ENCODE results near the gene COX10. TPM values are rescaled to one million over a fixed set of nuclear protein-coding genes. Genes with fewer than 3 reads are reported as not detected.
"Not testable (repeated sequence)": the region's sequence is repeated elsewhere in the genome, so short reads cannot be mapped to it uniquely, and the experiment has no call there.

Gene COX10
- 11.3 and 12.1 TPM in 2 replicates for polyA plus RNA-seq (2013)

DNA sequence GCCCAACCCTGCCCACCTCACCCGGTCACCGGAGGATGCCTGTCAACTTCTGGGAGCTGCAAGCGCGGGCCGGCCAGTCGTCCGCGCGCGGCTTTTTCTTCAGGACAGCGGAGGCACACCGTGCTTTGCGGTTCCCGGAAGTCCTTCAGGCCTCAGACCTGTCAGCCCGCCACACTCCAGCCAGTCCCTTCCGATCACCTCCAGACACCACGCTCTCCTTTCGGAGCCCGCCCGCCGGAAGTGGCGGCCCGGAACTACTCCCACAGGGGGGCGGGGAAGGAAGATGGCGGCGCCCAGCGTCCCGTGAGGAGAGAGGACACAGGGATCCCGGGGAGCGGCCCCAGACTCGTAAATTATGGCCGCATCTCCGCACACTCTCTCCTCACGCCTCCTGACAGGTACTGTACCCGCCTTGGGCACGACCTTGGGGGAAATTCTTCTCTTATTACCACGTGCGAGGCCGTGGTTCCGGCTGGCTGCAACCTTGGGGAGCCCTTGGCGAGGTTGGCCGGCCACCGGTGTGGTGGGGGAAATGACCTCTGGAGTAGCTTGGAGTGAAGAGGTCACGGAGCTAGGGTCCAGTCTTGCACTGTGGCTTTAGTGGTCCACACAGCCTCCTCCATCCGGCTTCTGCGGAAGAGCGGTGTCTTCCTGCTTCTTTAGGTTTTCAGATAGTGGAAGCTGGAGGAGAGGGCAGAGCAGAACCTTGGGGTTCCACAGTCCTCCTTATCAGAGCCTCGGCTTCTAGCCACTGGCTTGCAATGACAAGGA is at the start of gene COX10:
TSS of gene COX10 (plus strand) at position 254 of the 771 bp plus-strand sequence. CDS start at position 356, 102 bp downstream.
- Histone ChIP-seq H3K9ac (ENCODE audit: low read length) (peak within 1 kb of the TSS; percentile 95), H3K27me3 (ENCODE audit: insufficient read depth, low read length) (no peaks in the 10 kb centered on the region), H3K4ac (ENCODE audit: low read depth, low read length) (peak within 1 kb of the TSS; percentile 86), H3K4me1 (ENCODE audit: control insufficient read depth in 1 of 2, insufficient read depth in 2 of 2, low read length in 2 of 2) (peaks cover 2 to 5% of the 10 kb centered on the region in 2 experiments), H4K91ac (ENCODE audit: low read depth, low read length) (peak within 1 kb of the TSS; percentile 80), H2AK5ac (ENCODE audit: low read length) (no peak within 1 kb of the TSS), H4K12ac (ENCODE audit: low read depth, low read length) (peak within 1 kb of the TSS; percentile 85), H3K79me1 (ENCODE audit: low read length) (peaks cover 6% of the 10 kb centered on the region), H3K9me3 (ENCODE audit: insufficient read depth, low read depth, low read length) (no peaks in the 10 kb centered on the region), H2AFZ (ENCODE audit: insufficient read depth, low read length, poor library complexity) (peak within 1 kb of the TSS; percentile 81), H3K4me2 (ENCODE audit: low read length) (peak within 1 kb of the TSS; percentile 91), H3K27ac (ENCODE audit: low read depth, low read length) (peak within 1 kb of the TSS; percentile 57), H4K8ac (ENCODE audit: low read depth, low read length) (peak within 1 kb of the TSS; percentile 97), H3K23ac (ENCODE audit: low read length) (no peak within 1 kb of the TSS), H2BK120ac (ENCODE audit: insufficient read depth, low read length, poor library complexity) (peak within 1 kb of the TSS; percentile 75), H3K4me3 (ENCODE audit: low read depth, low read length) (peak within 1 kb of the TSS; percentile 97), H2BK12ac (ENCODE audit: low read length) (no peak within 1 kb of the TSS), H3K14ac (ENCODE audit: low read length) (peak within 1 kb of the TSS; percentile 81), H2BK5ac (ENCODE audit: low read depth, low read length, poor library complexity) (peak within 1 kb of the TSS; percentile 74), H3K79me2 (ENCODE audit: control insufficient read depth, insufficient read depth, low read length, poor library complexity) (peaks cover 14% of the 10 kb centered on the region), H3K18ac (ENCODE audit: low read length) (peak within 1 kb of the TSS; percentile 89), H3K36me3 (ENCODE audit: control insufficient read depth in 1 of 2, insufficient read depth in 2 of 2, low read length in 2 of 2) (peaks cover 0 to 3% of the 10 kb centered on the region in 2 experiments)
- no CpG with 5 or more reads among the region's 48 CpGs for WGBS (ENCODE audit: extremely low coverage, insufficient coverage, insufficient read length)
- peak; percentile 91 to 93 for DNase-seq

GRCh38 chr17:14021651-14022294 is 47.5 kb upstream of the COX10 start:
- not testable (repeated sequence) for H3K9ac ChIP-seq (ENCODE audit: low read length); H3K27me3 ChIP-seq (ENCODE audit: insufficient read depth, low read length); H3K36me3 ChIP-seq (ENCODE audit: control insufficient read depth in 1 of 2, insufficient read depth in 2 of 2, low read length in 2 of 2); H3K79me1 ChIP-seq (ENCODE audit: low read length); DNase-seq; H4K12ac ChIP-seq (ENCODE audit: low read depth, low read length); H2AFZ ChIP-seq (ENCODE audit: insufficient read depth, low read length, poor library complexity); H4K8ac ChIP-seq (ENCODE audit: low read depth, low read length); H2BK120ac ChIP-seq (ENCODE audit: insufficient read depth, low read length, poor library complexity); H3K9me3 ChIP-seq (ENCODE audit: insufficient read depth, low read depth, low read length); H3K23ac ChIP-seq (ENCODE audit: low read length); H3K4me3 ChIP-seq (ENCODE audit: low read depth, low read length); H3K4me1 ChIP-seq (ENCODE audit: control insufficient read depth in 1 of 2, insufficient read depth in 2 of 2, low read length in 2 of 2); H3K27ac ChIP-seq (ENCODE audit: low read depth, low read length); H2BK5ac ChIP-seq (ENCODE audit: low read depth, low read length, poor library complexity); H3K79me2 ChIP-seq (ENCODE audit: control insufficient read depth, insufficient read depth, low read length, poor library complexity); H3K4me2 ChIP-seq (ENCODE audit: low read length); H3K18ac ChIP-seq (ENCODE audit: low read length); H3K14ac ChIP-seq (ENCODE audit: low read length); H3K4ac ChIP-seq (ENCODE audit: low read depth, low read length); H4K91ac ChIP-seq (ENCODE audit: low read depth, low read length); H2BK12ac ChIP-seq (ENCODE audit: low read length); H2AK5ac ChIP-seq (ENCODE audit: low read length)
- no CpG with 5 or more reads among the region's 9 CpGs for WGBS (ENCODE audit: extremely low coverage, insufficient coverage, insufficient read length)

DNA sequence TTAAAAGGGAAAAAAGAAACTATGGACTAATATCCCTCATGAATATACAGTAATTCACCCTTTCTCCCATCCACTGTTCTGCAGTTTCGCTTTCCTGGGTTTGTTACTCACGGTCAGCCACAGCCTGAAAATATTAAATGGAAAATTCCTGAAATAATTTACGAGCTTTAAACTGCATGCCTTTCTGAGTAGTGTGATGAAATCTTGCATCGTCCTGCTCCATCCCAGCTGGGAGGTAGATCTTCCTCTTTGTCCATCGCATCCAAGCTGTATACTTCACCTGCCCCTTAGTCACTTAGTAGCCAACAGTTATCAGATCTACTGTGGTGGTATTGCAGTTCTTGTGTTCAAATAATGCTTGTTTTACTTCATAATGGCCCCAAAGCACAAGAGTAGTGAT is 39.5 kb upstream of the COX10 start:
- not testable (repeated sequence) for H4K91ac ChIP-seq (ENCODE audit: low read depth, low read length); H2AFZ ChIP-seq (ENCODE audit: insufficient read depth, low read length, poor library complexity); H3K4ac ChIP-seq (ENCODE audit: low read depth, low read length); H2BK120ac ChIP-seq (ENCODE audit: insufficient read depth, low read length, poor library complexity); H3K27me3 ChIP-seq (ENCODE audit: insufficient read depth, low read length); H3K18ac ChIP-seq (ENCODE audit: low read length); H3K36me3 ChIP-seq (ENCODE audit: control insufficient read depth in 1 of 2, insufficient read depth in 2 of 2, low read length in 2 of 2); H2BK12ac ChIP-seq (ENCODE audit: low read length); H4K12ac ChIP-seq (ENCODE audit: low read depth, low read length); H3K4me1 ChIP-seq (ENCODE audit: control insufficient read depth in 1 of 2, insufficient read depth in 2 of 2, low read length in 2 of 2); H4K8ac ChIP-seq (ENCODE audit: low read depth, low read length); H3K9me3 ChIP-seq (ENCODE audit: insufficient read depth, low read depth, low read length); H3K23ac ChIP-seq (ENCODE audit: low read length); H3K79me2 ChIP-seq (ENCODE audit: control insufficient read depth, insufficient read depth, low read length, poor library complexity); H2BK5ac ChIP-seq (ENCODE audit: low read depth, low read length, poor library complexity); H3K4me3 ChIP-seq (ENCODE audit: low read depth, low read length); H3K79me1 ChIP-seq (ENCODE audit: low read length); H3K14ac ChIP-seq (ENCODE audit: low read length); H3K27ac ChIP-seq (ENCODE audit: low read depth, low read length); H2AK5ac ChIP-seq (ENCODE audit: low read length); H3K4me2 ChIP-seq (ENCODE audit: low read length); H3K9ac ChIP-seq (ENCODE audit: low read length)
- WGBS (ENCODE audit: extremely low coverage, insufficient coverage, insufficient read length): no CpG with 5 or more reads among the region's 5 CpGs
- DNase-seq: peak; percentile 12 to 57

GRCh38 chr17:14032234-14032633 is 37.1 kb upstream of the COX10 start:
- no peak overlapping the region for H3K18ac ChIP-seq (ENCODE audit: low read length)
- H3K36me3 ChIP-seq (ENCODE audit: control insufficient read depth in 1 of 2, insufficient read depth in 2 of 2, low read length in 2 of 2): peaks cover 7% of the 10 kb centered on the region in 2 experiments
- H3K27me3 ChIP-seq (ENCODE audit: insufficient read depth, low read length): no peaks in the 10 kb centered on the region
- WGBS (ENCODE audit: extremely low coverage, insufficient coverage, insufficient read length): no CpG with 5 or more reads among the region's 3 CpGs
- no peak overlapping the region for H3K27ac ChIP-seq (ENCODE audit: low read depth, low read length)
- no peak overlapping the region for H2BK120ac ChIP-seq (ENCODE audit: insufficient read depth, low read length, poor library complexity)
- no peak overlapping the region for H3K4me3 ChIP-seq (ENCODE audit: low read depth, low read length)
- H2AK5ac ChIP-seq (ENCODE audit: low read length): no peak overlapping the region
- H3K4me2 ChIP-seq (ENCODE audit: low read length): no peak overlapping the region
- H3K4ac ChIP-seq (ENCODE audit: low read depth, low read length): no peak overlapping the region
- H3K14ac ChIP-seq (ENCODE audit: low read length): no peak overlapping the region
- H3K9ac ChIP-seq (ENCODE audit: low read length): no peak overlapping the region
- H3K9me3 ChIP-seq (ENCODE audit: insufficient read depth, low read depth, low read length): peaks cover 2% of the 10 kb centered on the region
- H4K91ac ChIP-seq (ENCODE audit: low read depth, low read length): no peak overlapping the region
- H3K4me1 ChIP-seq (ENCODE audit: control insufficient read depth in 1 of 2, insufficient read depth in 2 of 2, low read length in 2 of 2): no peaks in the 10 kb centered on the region
- H2BK12ac ChIP-seq (ENCODE audit: low read length): no peak overlapping the region
- no peaks in the 10 kb centered on the region for H3K79me1 ChIP-seq (ENCODE audit: low read length)
- H4K8ac ChIP-seq (ENCODE audit: low read depth, low read length): no peak overlapping the region
- H2BK5ac ChIP-seq (ENCODE audit: low read depth, low read length, poor library complexity): no peak overlapping the region
- H3K23ac ChIP-seq (ENCODE audit: low read length): no peak overlapping the region
- H3K79me2 ChIP-seq (ENCODE audit: control insufficient read depth, insufficient read depth, low read length, poor library complexity): no peaks in the 10 kb centered on the region
- no peak overlapping the region for H2AFZ ChIP-seq (ENCODE audit: insufficient read depth, low read length, poor library complexity)
- no peak for DNase-seq
- H4K12ac ChIP-seq (ENCODE audit: low read depth, low read length): no peak overlapping the region
